ENCODE results near the gene CCT8L2.
"Not testable (repeated sequence)": the region's sequence is repeated elsewhere in the genome, so short reads cannot be mapped to it uniquely, and the experiment has no call there.

CCT8L2 gene

GRCh38 chr22:16603448-16603768, 10.8 kb upstream of the CCT8L2 start:
- POLR2A ChIA-PET (ENCODE audit: low non-redundant PET): no interaction called here
- TF ChIP-seq CTCF (conservative IDR thresholded peaks at IDR 0.05; ENCODE audit: low read depth): no peak
- no peak overlapping the region for H3K27ac ChIP-seq
- CTCF ChIA-PET: no interaction called here
- no peak for DNase-seq (ENCODE audit: low spot score)

- POLR2A ChIA-PET (ENCODE audit: low non-redundant PET); CTCF ChIA-PET: not testable (repeated sequence)
These were observed 10.3 kb upstream of the CCT8L2 start for GRCh38 chr22:16602728-16603447.

GRCh38 chr22:16602224-16602727, 9.7 kb upstream of the CCT8L2 start:
- H3K27ac ChIP-seq; DNase-seq (ENCODE audit: low spot score); POLR2A ChIA-PET (ENCODE audit: low non-redundant PET); CTCF ChIA-PET: not testable (repeated sequence)

More at GRCh38 chr22:16602728-16603447, 10.3 kb upstream of the CCT8L2 start:
- DNase-seq (ENCODE audit: low spot score); H3K27ac ChIP-seq: not testable (repeated sequence)

- POLR2A ChIA-PET (ENCODE audit: low non-redundant PET): no interaction called here
- CTCF ChIA-PET: no interaction called here
- TF ChIP-seq CTCF (conservative IDR thresholded peaks at IDR 0.05; ENCODE audit: low read depth): no peak
- no peak for DNase-seq (ENCODE audit: low spot score)
- H3K27ac ChIP-seq: no peak overlapping the region
These were observed 9.0 kb upstream of the CCT8L2 start for GRCh38 chr22:16601437-16602223.

- H3K27ac ChIP-seq; POLR2A ChIA-PET (ENCODE audit: low non-redundant PET); DNase-seq (ENCODE audit: low spot score); CTCF ChIA-PET: not testable (repeated sequence)
These were observed 8.2 kb upstream of the CCT8L2 start for GRCh38 chr22:16600644-16601436.

GRCh38 chr22:16599648-16600047, 7.0 kb upstream of the CCT8L2 start:
- H3K27ac ChIP-seq; POLR2A ChIA-PET (ENCODE audit: low non-redundant PET); DNase-seq (ENCODE audit: low spot score); CTCF ChIA-PET: not testable (repeated sequence)

GRCh38 chr22:16595251-16595650, 2.6 kb upstream of the CCT8L2 start:
- CTCF ChIA-PET; DNase-seq (ENCODE audit: low spot score); H3K27ac ChIP-seq; POLR2A ChIA-PET (ENCODE audit: low non-redundant PET): not testable (repeated sequence)

- no peak for DNase-seq (ENCODE audit: low spot score)
- TF ChIP-seq CTCF (conservative IDR thresholded peaks at IDR 0.05; ENCODE audit: low read depth): no peak
- ChIA-PET CTCF (no interaction called here), POLR2A (ENCODE audit: low non-redundant PET) (no interaction called here)
- no peak overlapping the region for H3K27ac ChIP-seq
These were observed 1.4 kb upstream of the CCT8L2 start for GRCh38 chr22:16594026-16594425.

GRCh38 chr22:16592231-16592630, 379 bp downstream of the CCT8L2 start:
- DNase-seq (ENCODE audit: low spot score); POLR2A ChIA-PET (ENCODE audit: low non-redundant PET); H3K27ac ChIP-seq; CTCF ChIA-PET: not testable (repeated sequence)

GRCh38 chr22:16591136-16591535, 1.5 kb downstream of the CCT8L2 start:
- CTCF ChIA-PET; H3K27ac ChIP-seq; POLR2A ChIA-PET (ENCODE audit: low non-redundant PET); DNase-seq (ENCODE audit: low spot score): not testable (repeated sequence)

Measured in RWPE1 (cell line).